Suprapubic skin (tissue), 4 donors: ENCODE results near the gene DMC1. TPM values are rescaled to one million over a fixed set of nuclear protein-coding genes. Genes with fewer than 3 reads are reported as not detected.
A peak's percentile ranks its signal among the peaks of the same experiment; 100 is the strongest.

Source experiments
- DNase-seq, 2 donors: peaks; one replicate each; pipeline ENCODE4 v3.0.0-alpha.2; 2019; ENCODE audit warnings: low spot score in 2 of 2
- H3K27ac ChIP-seq: fragments of 200-600 bp; sonication (generic); one replicate; pipeline ENCODE4 v1.5.1; 2019
- H3K27me3 ChIP-seq: fragments of 200-600 bp; sonication (generic); one replicate; pipeline ENCODE4 v1.5.1; 2019
- H3K36me3 ChIP-seq: fragments of 200-600 bp; sonication (generic); one replicate; pipeline ENCODE4 v1.5.1; 2019
- H3K4me1 ChIP-seq: fragments of 200-600 bp; sonication (generic); one replicate; pipeline ENCODE4 v1.5.1; 2019
- H3K4me3 ChIP-seq: fragments of 200-600 bp; sonication (generic); one replicate; pipeline ENCODE4 v1.5.1; 2019; ENCODE audit warnings: mild to moderate bottlenecking
- H3K9me3 ChIP-seq: fragments of 200-600 bp; sonication (generic); one replicate; pipeline ENCODE4 v1.5.1; 2019
- EP300 ChIP-seq: sonication (generic); formaldehyde crosslinking; IDR thresholded peaks from one replicate; pipeline ENCODE4 v1.6.1; 2017; ENCODE audit warnings: antibody characterized with exemption
- POLR2A ChIP-seq, 2 donors: fragments of 450-650 bp; IDR thresholded peaks; one replicate each; pipeline ENCODE4 v1.6.1; 2017; ENCODE audit warnings: antibody characterized with exemption in 2 of 2, mild to moderate bottlenecking in 2 of 2, moderate library complexity in 2 of 2
- POLR2AphosphoS5 ChIP-seq, 3 donors: sonication (generic); formaldehyde crosslinking; IDR thresholded peaks; one replicate each; pipeline ENCODE4 v1.6.1; 2017; ENCODE audit warnings: antibody characterized with exemption in 3 of 3
- WGBS: methylation state at CpG from one replicate; pipeline ENCODE4 v1.1.5; 2018; 5-methylcytosine and 5-hydroxymethylcytosine counted together
- total RNA-seq, 4 donors: library from RNA; depleted of rRNA; stranded (reverse); fragments of >200 nt; gene quantifications; one replicate each; pipeline ENCODE4 v1.1.0, GENCODE V29; 2016
- TF ChIP-seq, protein P1 (sequence below), 2 donors: fragments of 200-600 bp in 1 of 2; fragments of 450-650 bp in 1 of 2; sonication (generic) in 1 of 2; IDR thresholded peaks; one replicate each; pipeline ENCODE4 v1.5.1; 2016 to 2019; ENCODE audit warnings: antibody characterized with exemption in 2 of 2, mild to moderate bottlenecking in 1 of 2, moderate library complexity in 1 of 2

Gene DMC1
- total RNA-seq, 4 donors from 2014 or later, result 0.25 to 19.0 (median 0.68) TPM

DNA sequence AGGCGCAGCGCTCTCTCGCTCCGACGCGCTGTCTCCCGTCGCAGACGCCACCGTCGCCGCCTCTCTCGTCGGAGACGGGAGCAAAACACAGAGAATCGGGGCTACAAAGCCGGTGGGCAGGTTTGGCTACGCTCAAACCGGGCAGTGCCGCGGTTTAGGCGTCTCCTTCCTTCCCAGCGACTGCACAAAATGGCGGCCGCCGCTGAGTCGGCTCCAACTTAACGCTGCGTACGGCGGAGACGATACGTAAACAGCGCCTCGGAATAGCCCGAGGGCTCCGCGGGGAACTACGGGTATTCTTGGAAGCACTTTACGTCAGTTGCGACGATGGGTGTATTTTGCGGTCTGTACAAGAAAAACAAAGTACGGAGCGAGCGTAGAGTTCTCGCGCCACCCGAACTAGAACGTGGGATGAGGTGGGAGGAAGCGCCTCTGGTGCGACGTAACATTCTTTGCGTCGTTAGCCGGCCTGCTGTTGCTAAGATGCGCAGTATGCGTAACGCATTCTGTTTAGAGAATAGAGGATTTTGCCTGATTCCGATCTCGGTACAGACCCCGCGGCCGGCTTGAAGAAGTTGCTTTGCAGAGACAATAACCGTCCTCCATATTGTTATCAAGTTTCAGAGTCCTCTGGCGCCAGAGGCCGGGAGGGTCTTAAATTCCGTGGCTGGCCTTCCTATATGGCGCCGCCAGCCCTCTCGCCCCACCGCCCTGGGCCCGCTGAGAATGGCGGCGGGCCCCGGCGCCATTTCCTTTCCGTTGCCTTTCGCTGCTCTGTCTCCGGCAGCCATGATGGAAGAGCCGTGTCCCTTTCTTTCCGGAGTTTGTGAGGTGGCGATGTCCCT is 63.6 kb downstream of the DMC1 start, which contains the start of gene DDX17:
Gene DDX17, minus strand, starts transcription at position 194 of the 845 bp plus-strand sequence.
- Histone ChIP-seq H3K4me3 (peak within 1 kb of the TSS; percentile 83), H3K27me3 (no peaks in the 10 kb centered on the region), H3K36me3 (peaks cover 10% of the 10 kb centered on the region), H3K27ac (peak within 1 kb of the TSS; percentile 99), H3K4me1 (peaks cover 46% of the 10 kb centered on the region), H3K9me3 (no peaks in the 10 kb centered on the region)
- TF ChIP-seq POLR2AphosphoS5 (IDR thresholded peaks at IDR 0.05) (peak; percentile 79 to 96 (median 91)), EP300 (no peak), POLR2A (IDR thresholded peaks at IDR 0.05) (peak; percentile 69 to 84)
- TF ChIP-seq, protein P1, sequence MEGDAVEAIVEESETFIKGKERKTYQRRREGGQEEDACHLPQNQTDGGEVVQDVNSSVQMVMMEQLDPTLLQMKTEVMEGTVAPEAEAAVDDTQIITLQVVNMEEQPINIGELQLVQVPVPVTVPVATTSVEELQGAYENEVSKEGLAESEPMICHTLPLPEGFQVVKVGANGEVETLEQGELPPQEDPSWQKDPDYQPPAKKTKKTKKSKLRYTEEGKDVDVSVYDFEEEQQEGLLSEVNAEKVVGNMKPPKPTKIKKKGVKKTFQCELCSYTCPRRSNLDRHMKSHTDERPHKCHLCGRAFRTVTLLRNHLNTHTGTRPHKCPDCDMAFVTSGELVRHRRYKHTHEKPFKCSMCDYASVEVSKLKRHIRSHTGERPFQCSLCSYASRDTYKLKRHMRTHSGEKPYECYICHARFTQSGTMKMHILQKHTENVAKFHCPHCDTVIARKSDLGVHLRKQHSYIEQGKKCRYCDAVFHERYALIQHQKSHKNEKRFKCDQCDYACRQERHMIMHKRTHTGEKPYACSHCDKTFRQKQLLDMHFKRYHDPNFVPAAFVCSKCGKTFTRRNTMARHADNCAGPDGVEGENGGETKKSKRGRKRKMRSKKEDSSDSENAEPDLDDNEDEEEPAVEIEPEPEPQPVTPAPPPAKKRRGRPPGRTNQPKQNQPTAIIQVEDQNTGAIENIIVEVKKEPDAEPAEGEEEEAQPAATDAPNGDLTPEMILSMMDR (IDR thresholded peaks at IDR 0.05), result no peak
- peak; percentile 97 to 99 for DNase-seq
- under 1% methylated on average over 76 of the region's 83 CpGs for WGBS

GRCh38 chr22:38505541-38506117 is 64.4 kb downstream of the DMC1 start:
- peaks cover 50% of the 10 kb centered on the region for H3K4me1 ChIP-seq
- WGBS, result 0% methylated on average over 17 of the region's 69 CpGs

GRCh38 chr22:38504731-38505540 is 65.0 kb downstream of the DMC1 start:
- peaks cover 54% of the 10 kb centered on the region for H3K4me1 ChIP-seq
- H3K4me3 ChIP-seq, result peak overlapping the region; percentile 83
- H3K9me3 ChIP-seq, result no peaks in the 10 kb centered on the region
- TF ChIP-seq POLR2A (IDR thresholded peaks at IDR 0.05) (no peak), EP300 (no peak), POLR2AphosphoS5 (IDR thresholded peaks at IDR 0.05) (no peak)
- TF ChIP-seq, protein P1 (IDR thresholded peaks at IDR 0.05), result no peak
- DNase-seq, result no peak
- H3K27me3 ChIP-seq, result no peaks in the 10 kb centered on the region
- 2% methylated on average over 24 of the region's 35 CpGs for WGBS
- peaks cover 22% of the 10 kb centered on the region for H3K36me3 ChIP-seq
- H3K27ac ChIP-seq, result peak overlapping the region; percentile 99

More at GRCh38 chr22:38505541-38506117, 64.4 kb downstream of the DMC1 start:
- Histone ChIP-seq H3K4me3 (peak overlapping the region; percentile 83), H3K36me3 (peaks cover 16% of the 10 kb centered on the region), H3K27ac (peak overlapping the region; percentile 99), H3K27me3 (no peaks in the 10 kb centered on the region), H3K9me3 (no peaks in the 10 kb centered on the region)
- peak; percentile 82 to 86 for DNase-seq
- TF ChIP-seq POLR2AphosphoS5 (IDR thresholded peaks at IDR 0.05) (peak in 2 of 3 donors; percentile 30 to 45), POLR2A (IDR thresholded peaks at IDR 0.05) (peak in 1 of 2 donors; percentile 90), EP300 (no peak)

DNA sequence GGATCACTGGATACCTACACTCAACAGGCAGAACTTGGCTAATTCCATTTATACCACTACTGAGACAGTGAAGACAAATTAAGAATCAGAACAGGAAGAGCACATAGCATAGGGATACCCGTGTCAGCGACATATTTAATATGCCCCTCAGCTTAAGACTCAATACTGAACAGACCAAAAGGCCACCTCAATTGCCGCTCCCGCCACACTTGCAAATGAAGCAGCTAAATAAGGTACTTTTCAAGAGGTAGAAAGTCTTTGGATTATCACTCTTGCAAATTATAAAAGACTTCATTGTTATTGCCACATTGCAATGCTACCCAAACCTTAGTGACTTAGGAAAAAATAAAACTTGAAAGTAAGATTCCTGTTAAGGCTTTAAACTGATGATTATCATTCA is 67.0 kb downstream of the DMC1 start:
- Histone ChIP-seq H3K4me3 (peak overlapping the region; percentile 83), H3K36me3 (peaks cover 41% of the 10 kb centered on the region), H3K27me3 (no peaks in the 10 kb centered on the region), H3K9me3 (no peaks in the 10 kb centered on the region), H3K27ac (no peak overlapping the region), H3K4me1 (peaks cover 65% of the 10 kb centered on the region)
- DNase-seq, result no peak
- TF ChIP-seq POLR2A (IDR thresholded peaks at IDR 0.05) (no peak), POLR2AphosphoS5 (IDR thresholded peaks at IDR 0.05) (no peak), EP300 (no peak)
- TF ChIP-seq, protein P1 (IDR thresholded peaks at IDR 0.05), result no peak
- 28% methylated on average over 4 of the region's 4 CpGs for WGBS

DNA sequence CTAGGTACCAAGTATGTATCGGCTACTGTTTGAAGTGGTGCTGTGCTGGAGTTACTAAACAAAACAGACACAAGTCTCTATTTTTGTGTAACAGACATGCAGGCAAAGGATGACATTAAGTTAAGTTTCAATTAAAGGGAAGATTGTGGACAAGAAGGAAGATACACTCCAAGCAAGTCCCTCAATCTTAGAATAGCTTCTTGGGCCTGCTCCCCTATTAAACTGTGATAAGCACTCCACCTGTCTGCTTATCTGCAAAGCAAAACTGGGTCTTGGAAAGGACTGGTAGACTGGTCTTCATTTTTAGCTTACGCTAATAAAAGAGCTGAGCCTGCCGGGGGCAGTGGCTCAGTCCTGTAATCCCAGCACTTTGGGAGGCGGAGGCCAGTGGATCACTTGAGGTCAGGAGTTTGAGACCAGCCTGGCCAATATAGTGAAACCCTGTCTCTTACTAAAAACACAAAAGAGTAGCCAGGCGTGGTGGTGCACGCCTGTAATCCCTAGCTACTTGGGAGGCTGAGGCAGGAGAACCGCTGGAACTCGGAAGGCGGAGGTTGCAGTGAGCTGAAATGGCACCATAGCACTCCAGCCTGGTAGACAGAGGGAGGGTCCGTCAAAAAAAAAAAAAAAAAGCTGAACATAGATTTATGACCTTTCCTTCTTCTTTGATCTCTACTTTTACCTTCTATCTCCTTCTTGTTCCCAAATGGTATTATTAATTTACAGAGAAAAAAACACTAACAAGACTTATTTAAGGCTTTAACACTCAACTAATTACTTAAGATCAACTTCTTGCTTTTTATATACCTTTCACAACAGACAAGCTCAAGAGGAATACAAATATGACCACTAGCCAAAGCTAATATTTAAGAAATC is 67.9 kb downstream of the DMC1 start:
- no peak overlapping the region for H3K4me3 ChIP-seq
- TF ChIP-seq EP300 (no peak), POLR2AphosphoS5 (IDR thresholded peaks at IDR 0.05) (no peak), POLR2A (IDR thresholded peaks at IDR 0.05) (no peak)
- TF ChIP-seq, protein P1 (IDR thresholded peaks at IDR 0.05), result no peak
- no peak for DNase-seq
- H3K9me3 ChIP-seq, result no peaks in the 10 kb centered on the region
- H3K27ac ChIP-seq, result no peak overlapping the region
- WGBS, result 86% methylated on average over 10 of the region's 10 CpGs
- no peaks in the 10 kb centered on the region for H3K27me3 ChIP-seq
- H3K36me3 ChIP-seq, result peaks cover 51% of the 10 kb centered on the region
- H3K4me1 ChIP-seq, result peaks cover 62% of the 10 kb centered on the region
